GM12891 (cell line): Measurements from ENCODE around the gene ARF1.

Experiments
- PAX5 ChIP-seq: IDR thresholded peaks from 2 replicates; pipeline ENCODE4 v1.6.1; 2011; ENCODE audit warnings: low read length, moderate library complexity, mild to moderate bottlenecking; ENCODE audit not compliant: insufficient read depth, severe bottlenecking
- POLR2A ChIP-seq: IDR thresholded peaks from 2 replicates; pipeline ENCODE4 v1.6.1; 2011; ENCODE audit warnings: low read depth, low read length, control low read depth
- POLR2AphosphoS5 ChIP-seq: IDR thresholded peaks from 2 replicates; pipeline ENCODE4 v1.6.1; 2011; ENCODE audit warnings: low read depth, low read length, control low read depth
- POU2F2 ChIP-seq: IDR thresholded peaks from 2 replicates; pipeline ENCODE4 v1.6.1; 2011; ENCODE audit warnings: low read depth, mild to moderate bottlenecking, control low read depth, low read length, moderate library complexity
- SPI1 ChIP-seq: IDR thresholded peaks from 2 replicates; pipeline ENCODE4 v1.6.1; 2011; ENCODE audit warnings: low read depth, low read length, control low read depth

DNA sequence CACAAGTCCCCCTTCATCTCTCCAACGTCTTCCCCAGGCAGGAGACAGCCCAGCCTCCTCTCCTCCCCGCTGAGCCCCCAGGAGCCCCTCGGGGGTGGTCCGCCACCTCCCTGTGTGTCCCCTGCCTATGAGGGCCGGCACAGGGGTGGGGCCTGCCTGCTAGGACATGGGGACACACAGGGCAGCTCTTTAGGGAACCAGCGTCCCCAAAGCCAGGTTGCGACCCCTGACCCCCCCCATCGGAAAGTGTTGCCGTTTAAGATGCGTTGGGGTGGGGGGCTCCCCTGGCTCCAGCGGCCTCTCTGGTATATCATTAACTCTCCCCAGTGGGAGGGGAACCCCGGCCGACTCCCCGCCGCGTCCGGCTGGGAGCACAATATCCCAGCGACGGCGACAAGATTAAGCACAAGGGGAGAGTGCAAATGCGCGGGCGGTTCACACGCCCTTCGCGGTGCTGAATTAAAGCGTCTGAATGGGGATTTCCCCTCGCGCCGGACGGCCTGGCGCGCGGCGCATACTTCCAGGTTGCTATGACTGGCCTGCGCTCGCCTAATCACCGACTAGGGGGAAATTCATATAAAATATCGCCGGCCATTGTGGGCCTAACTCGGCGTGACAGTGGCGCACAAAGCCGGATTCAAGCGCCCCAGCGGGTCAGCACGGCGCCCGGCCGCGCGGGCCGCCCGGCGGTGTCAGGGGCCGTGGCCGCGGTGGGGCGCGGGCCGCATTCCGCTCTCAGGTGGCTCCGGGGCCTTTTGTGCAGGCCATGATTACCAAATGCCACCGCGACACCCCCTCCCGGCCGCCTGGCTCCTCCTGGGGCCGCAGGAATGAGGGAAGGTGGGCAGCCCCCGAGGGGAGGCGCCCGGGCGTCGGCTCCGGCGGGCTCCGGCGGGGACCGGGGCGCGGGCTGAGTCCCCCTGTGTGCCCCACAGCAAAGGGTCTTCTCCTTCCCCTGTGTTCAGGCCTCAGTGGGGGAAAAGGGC, 44.8 kb upstream of the ARF1 start:
- no peak for TF ChIP-seq POLR2AphosphoS5
- no peak for TF ChIP-seq POLR2A
- no peak for TF ChIP-seq SPI1
- TF ChIP-seq POU2F2: no peak
- no peak for TF ChIP-seq PAX5
